HG03135 (cell line): Measurements from ENCODE around the gene PRR23E.

ENCODE experiments used
- ATAC-seq: cut with Tn5 transposase; IDR thresholded peaks from one replicate; pipeline ENCODE4 v1.9.1; 2021; ENCODE audit warnings: mild to moderate bottlenecking, moderate library complexity; ENCODE audit not compliant: unreplicated experiment

Gene PRR23E

GRCh38 chr3:127164615-127165014 is 28.3 kb upstream of the PRR23E start:
- ATAC-seq: no peak

DNA sequence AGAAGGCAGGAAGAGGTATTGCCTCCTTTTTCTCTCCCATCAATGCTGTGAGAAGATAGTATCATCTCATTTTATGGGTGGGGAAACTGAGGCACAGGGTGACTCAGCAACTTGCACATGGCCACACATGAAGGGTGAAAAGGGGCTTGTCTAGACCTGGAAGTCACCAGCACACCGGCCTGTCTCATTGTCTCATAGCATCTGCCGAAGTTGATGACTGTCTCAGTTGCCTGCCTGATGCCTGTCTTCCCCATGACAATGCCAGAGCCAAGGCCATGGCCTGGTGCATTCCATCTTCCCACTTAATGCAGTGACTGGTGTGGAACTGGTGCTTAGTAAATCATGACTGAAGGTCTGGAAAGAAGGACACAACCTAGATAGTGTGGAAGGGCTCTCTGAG is 27.9 kb upstream of the PRR23E start:
- no peak for ATAC-seq

DNA sequence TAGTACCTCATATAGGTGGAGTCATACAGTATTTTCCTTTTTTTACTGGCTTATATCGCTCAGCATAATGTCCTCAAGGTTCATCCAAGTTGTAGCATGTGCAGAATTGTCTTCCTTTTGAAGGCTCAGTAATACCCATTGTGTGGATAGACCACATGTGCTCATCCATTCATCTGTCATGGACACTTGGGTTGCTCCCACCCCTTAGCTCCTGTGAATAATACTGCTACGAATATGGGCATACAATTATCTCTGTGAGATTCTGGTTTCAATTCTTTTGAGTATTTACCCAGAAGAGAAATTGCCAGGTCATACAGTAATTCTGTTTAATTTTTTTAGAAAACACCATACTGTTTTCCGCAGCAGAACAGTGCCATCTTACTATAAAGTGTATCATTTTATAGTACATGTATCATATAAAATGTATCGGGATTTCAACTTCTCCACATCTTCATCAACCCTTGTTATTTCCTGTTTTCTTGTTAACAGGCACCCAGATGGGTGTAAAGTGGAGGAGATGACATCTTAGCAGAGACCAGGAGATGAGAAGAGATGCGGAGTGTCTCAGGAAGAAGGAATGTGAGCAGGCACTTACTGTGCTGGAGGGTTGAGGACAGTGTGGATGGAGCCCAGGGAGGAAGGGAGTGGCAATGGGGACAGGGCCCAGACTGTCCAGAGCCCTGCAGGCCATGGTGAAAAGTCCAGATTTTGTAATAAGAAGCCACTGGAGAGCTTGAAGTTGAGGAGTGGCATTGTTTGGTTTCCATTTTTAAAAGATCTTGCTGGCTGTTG is 27.0 kb upstream of the PRR23E start:
- no peak for ATAC-seq

GRCh38 chr3:127166501-127167065 is 26.3 kb upstream of the PRR23E start:
- ATAC-seq: no peak

- no peak for ATAC-seq
Measured at GRCh38 chr3:127167315-127168043, 25.5 kb upstream of the PRR23E start.

- ATAC-seq: no peak
Measured at GRCh38 chr3:127168271-127168670, 24.7 kb upstream of the PRR23E start.

GRCh38 chr3:127170814-127171213 is 22.1 kb upstream of the PRR23E start:
- ATAC-seq: no peak

GRCh38 chr3:127171320-127171719 is 21.6 kb upstream of the PRR23E start:
- no peak for ATAC-seq

GRCh38 chr3:127171721-127172120 is 21.2 kb upstream of the PRR23E start:
- no peak for ATAC-seq

DNA sequence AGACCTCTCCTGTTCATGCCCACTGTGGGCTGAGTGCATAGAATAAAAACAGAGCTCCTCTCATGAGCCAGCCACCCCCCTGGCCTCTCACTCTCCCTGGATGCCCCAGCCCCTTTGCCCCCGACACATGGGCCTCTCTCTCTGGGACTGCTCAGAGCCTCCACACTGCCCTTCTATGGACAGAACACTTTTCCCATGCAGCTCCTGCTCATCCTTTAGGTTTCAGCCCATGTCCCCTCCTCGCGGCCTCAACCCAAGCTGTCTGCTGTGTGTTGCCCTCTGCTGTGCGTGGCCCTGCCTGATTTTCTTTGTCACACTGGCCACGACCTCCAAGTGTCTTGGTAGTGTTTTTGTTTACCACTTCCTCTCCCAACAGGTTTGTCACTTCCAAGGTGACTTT is 20.7 kb upstream of the PRR23E start:
- ATAC-seq: no peak

- no peak for ATAC-seq
Measured at GRCh38 chr3:127172781-127173515, 20.0 kb upstream of the PRR23E start.

GRCh38 chr3:127173516-127174166 is 19.3 kb upstream of the PRR23E start:
- no peak for ATAC-seq

GRCh38 chr3:127174284-127174683 is 18.6 kb upstream of the PRR23E start:
- no peak for ATAC-seq

DNA sequence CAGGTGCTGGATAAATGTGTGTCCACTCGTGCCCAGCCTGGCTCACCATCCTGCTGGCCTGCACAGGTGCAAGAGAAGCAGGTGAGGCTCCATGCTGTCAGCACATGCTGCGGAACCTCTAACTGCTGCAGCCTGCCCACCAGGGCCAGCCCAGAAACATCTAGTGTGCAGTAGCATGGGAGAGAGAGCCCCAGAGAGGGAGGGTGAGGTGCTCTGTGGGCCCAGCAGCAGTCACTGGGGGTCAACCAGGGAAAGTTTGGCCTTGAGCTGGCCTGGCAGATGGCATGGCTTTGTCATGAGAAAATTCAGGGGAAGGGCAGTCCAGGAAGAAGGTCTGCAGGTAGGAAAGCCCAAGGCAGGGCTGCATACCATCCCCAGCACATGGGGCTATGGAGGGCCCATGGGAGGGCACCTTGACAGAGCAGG is 18.2 kb upstream of the PRR23E start:
- ATAC-seq: no peak

DNA sequence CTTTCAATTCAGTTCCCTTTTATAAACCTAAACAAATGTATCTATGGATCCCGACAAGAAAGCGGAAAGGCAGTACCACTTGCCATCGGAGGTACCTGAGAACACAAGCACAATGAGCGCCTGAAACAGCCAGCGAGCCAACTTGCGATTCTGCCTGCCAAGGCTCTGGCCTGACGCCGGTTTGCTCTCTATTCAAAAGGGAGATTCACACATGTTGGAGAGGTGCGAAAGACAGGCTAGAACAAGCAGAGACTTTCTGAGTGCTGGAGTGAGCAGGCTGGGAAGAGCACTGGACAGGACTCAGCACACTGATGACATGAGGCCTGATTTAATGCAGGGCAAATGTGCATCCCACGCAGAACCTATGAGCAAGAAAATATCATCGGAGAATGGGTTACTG is 17.7 kb upstream of the PRR23E start:
- ATAC-seq: no peak

GRCh38 chr3:127177226-127177625 is 15.7 kb upstream of the PRR23E start:
- ATAC-seq: no peak

DNA sequence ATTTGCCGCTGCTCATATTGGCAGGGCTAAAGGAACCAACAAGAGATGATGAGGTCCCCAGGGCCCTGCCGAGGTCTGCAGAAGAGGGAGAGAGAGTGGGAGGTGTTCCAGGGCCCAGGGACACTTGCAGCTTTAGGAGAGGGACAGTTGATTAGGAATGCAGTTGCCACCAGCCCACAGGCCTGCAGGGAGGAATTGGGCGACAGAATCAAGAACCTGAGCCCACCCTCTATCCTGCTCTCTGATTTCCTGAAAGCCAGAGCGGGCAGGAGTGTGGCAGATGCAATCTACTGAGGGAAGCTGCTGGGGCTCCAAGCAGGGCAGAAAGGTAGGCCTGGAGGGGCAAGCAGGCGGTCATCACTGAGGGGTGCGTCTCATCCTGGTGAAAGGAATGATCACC is 12.1 kb upstream of the PRR23E start:
- no peak for ATAC-seq

GRCh38 chr3:127182431-127182830 is 10.5 kb upstream of the PRR23E start:
- ATAC-seq: no peak

GRCh38 chr3:127182848-127183714 is 9.8 kb upstream of the PRR23E start:
- ATAC-seq: no peak
